OCI-LY1 (cell line): ENCODE results near the gene LZTR1.

Experiments used
- H2AFZ ChIP-seq: fragments of 200-600 bp; sonication (generic), shearing (Covaris generic); 2 replicates; pipeline ENCODE4 v1.6.0; 2014; ENCODE audit warnings: antibody characterized with exemption, mild to moderate bottlenecking, low read length
- H3F3A ChIP-seq: fragments of 200-600 bp; sonication (generic), shearing (Covaris generic); 2 replicates; pipeline ENCODE4 v1.6.0; 2014; ENCODE audit warnings: mild to moderate bottlenecking, antibody characterized with exemption, low read length, moderate library complexity; ENCODE audit not compliant: insufficient read depth
- H3K27ac ChIP-seq: fragments of 200-600 bp; sonication (generic); 2 replicates; pipeline ENCODE4 v1.5.1; 2014; ENCODE audit warnings: low read length, mixed run types, mild to moderate bottlenecking, low read depth; ENCODE audit not compliant: poor library complexity, severe bottlenecking
- H3K27me3 ChIP-seq: fragments of 200-600 bp; sonication (generic); 2 replicates; pipeline ENCODE4 v1.6.0; 2014; ENCODE audit warnings: antibody characterized with exemption, mild to moderate bottlenecking, low read length, moderate library complexity; ENCODE audit not compliant: insufficient read depth
- H3K36me3 ChIP-seq: fragments of 200-600 bp; sonication (generic); 2 replicates; pipeline ENCODE4 v1.6.1; 2014; ENCODE audit warnings: mild to moderate bottlenecking, antibody characterized with exemption, low read length, moderate library complexity, mixed read lengths; ENCODE audit not compliant: insufficient read depth
- H3K4me1 ChIP-seq: fragments of 200-600 bp; sonication (generic); 2 replicates; pipeline ENCODE4 v1.5.1; 2014; ENCODE audit warnings: mild to moderate bottlenecking, low read length, moderate library complexity; ENCODE audit not compliant: insufficient read depth, severe bottlenecking
- H3K4me2 ChIP-seq: fragments of 200-600 bp; sonication (generic), shearing (Covaris generic); 2 replicates; pipeline ENCODE4 v1.6.1; 2014; ENCODE audit warnings: low read length
- H3K4me3 ChIP-seq: fragments of 200-600 bp; sonication (generic); 2 replicates; pipeline ENCODE4 v1.5.1; 2014; ENCODE audit warnings: low read length, low read depth, mild to moderate bottlenecking, mixed read lengths; ENCODE audit not compliant: poor library complexity, severe bottlenecking
- H3K79me2 ChIP-seq: fragments of 200-600 bp; shearing (Covaris generic); 2 replicates; pipeline ENCODE4 v1.6.1; 2016; ENCODE audit warnings: mixed run types, low read length, mixed read lengths; ENCODE audit not compliant: insufficient read depth
- H3K9ac ChIP-seq: fragments of 200-600 bp; sonication (generic), shearing (Covaris generic); 2 replicates; pipeline ENCODE4 v1.6.1; 2014; ENCODE audit warnings: mild to moderate bottlenecking, low read length, mixed read lengths
- H3K9me2 ChIP-seq: fragments of 200-600 bp; sonication (generic), shearing (Covaris generic); 2 replicates; pipeline ENCODE4 v1.6.1; 2014; ENCODE audit warnings: low read depth, mild to moderate bottlenecking, low read length, mixed read lengths
- H3K9me3 ChIP-seq: fragments of 200-600 bp; shearing (Covaris generic); 2 replicates; pipeline ENCODE4 v1.6.1; 2014; ENCODE audit warnings: low read length, mixed read lengths
- H4K20me1 ChIP-seq: fragments of 200-600 bp; sonication (generic), shearing (Covaris generic); 2 replicates; pipeline ENCODE4 v1.6.0; 2016; ENCODE audit warnings: mild to moderate bottlenecking, low read length; ENCODE audit not compliant: insufficient read depth
- EZH2 ChIP-seq: fragments of 200-600 bp; sonication (generic), shearing (Covaris generic); IDR thresholded peaks from 2 replicates; pipeline ENCODE4 v1.8.0; 2017; ENCODE audit warnings: borderline replicate concordance, mixed run types, mild to moderate bottlenecking, antibody characterized with exemption, low read length, moderate library complexity, mixed read lengths
- TF ChIP-seq, protein P1 (sequence below): fragments of 200-600 bp; sonication (generic), shearing (Covaris generic); IDR thresholded peaks from 2 replicates; pipeline ENCODE4 v1.5.1; 2017; ENCODE audit warnings: mild to moderate bottlenecking, antibody characterized with exemption, low read length, moderate library complexity, mixed read lengths

LZTR1 gene

DNA sequence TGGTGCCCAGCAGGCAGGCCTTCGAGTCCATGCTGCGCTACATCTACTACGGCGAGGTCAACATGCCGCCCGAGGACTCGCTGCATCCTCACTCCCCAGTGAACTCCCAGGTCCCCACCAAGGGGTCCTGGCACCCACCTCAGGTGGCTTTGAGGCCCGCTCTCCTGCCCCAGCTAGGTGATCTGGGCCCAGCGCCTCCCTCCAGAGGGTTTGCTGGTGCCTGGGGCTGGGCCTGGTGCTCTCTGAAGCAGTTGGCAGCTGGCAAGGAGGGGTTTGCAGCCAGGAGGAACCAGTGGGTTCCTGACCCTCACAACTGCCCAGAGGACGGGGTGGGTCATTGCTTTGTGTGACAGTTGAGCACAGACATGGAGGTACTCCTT, 13.9 kb downstream of the LZTR1 start:
- Histone ChIP-seq H3K27ac (no peak overlapping the region), H3K9ac (no peak overlapping the region), H3K27me3 (no peaks in the 10 kb centered on the region), H3K79me2 (peaks cover 3% of the 10 kb centered on the region; the same call in 1 of the 2 replicates), H3K36me3 (peaks cover 39% of the 10 kb centered on the region; the same call in 1 of the 2 replicates), H3K9me2 (no peaks in the 10 kb centered on the region), H3F3A (no peaks in the 10 kb centered on the region), H3K4me1 (peaks cover 19% of the 10 kb centered on the region), H4K20me1 (no peaks in the 10 kb centered on the region), H2AFZ (no peak overlapping the region), H3K4me2 (no peak overlapping the region), H3K4me3 (no peak overlapping the region), H3K9me3 (no peaks in the 10 kb centered on the region)
- no peak for TF ChIP-seq EZH2
- TF ChIP-seq, protein P1, sequence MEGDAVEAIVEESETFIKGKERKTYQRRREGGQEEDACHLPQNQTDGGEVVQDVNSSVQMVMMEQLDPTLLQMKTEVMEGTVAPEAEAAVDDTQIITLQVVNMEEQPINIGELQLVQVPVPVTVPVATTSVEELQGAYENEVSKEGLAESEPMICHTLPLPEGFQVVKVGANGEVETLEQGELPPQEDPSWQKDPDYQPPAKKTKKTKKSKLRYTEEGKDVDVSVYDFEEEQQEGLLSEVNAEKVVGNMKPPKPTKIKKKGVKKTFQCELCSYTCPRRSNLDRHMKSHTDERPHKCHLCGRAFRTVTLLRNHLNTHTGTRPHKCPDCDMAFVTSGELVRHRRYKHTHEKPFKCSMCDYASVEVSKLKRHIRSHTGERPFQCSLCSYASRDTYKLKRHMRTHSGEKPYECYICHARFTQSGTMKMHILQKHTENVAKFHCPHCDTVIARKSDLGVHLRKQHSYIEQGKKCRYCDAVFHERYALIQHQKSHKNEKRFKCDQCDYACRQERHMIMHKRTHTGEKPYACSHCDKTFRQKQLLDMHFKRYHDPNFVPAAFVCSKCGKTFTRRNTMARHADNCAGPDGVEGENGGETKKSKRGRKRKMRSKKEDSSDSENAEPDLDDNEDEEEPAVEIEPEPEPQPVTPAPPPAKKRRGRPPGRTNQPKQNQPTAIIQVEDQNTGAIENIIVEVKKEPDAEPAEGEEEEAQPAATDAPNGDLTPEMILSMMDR, result no peak

DNA sequence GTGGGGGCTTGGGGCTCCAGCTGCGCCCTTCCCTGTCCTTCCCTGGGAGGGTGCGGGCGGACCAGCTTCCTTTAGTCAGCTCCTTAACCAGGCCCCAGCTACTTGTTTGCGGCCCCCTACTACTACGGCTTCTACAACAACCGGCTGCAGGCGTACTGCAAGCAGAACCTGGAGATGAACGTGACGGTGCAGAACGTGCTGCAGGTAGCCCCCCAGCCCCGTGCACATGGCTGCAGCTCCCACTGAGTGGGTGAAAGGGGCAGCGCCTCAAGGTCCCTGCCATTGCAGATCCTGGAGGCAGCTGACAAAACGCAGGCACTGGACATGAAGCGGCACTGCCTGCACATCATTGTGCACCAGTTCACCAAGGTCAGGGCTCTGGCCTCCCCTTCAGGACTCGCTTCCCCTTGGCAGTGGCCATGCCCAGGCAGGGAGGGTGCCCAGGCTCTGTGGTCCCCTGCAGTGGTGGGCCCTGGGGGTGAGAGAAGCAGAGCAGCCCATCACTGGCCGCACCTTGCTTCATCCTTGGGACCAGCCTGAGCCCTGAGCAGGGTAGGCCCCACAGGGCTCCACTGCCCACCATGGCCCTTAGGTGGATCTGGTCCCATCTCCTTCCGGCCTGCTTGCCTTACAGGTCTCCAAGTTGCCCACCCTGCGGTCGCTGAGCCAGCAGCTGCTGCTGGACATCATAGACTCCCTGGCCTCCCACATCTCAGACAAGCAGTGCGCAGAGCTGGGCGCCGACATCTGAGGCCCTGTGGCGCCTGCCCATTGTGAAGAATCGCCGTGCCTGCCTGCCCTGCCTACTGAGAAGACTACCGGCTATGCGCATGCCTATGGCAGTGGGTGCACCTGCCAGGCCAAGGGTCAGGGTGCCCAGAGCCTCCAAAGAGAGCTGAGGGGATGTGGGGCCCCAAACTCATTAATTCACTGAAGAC, 14.8 kb downstream of the LZTR1 start:
- Histone ChIP-seq H3K4me2 (no peak overlapping the region), H3K9me3 (no peaks in the 10 kb centered on the region), H3K4me3 (no peak overlapping the region), H3K79me2 (peaks cover 7% of the 10 kb centered on the region; the same call in 1 of the 2 replicates), H4K20me1 (no peaks in the 10 kb centered on the region), H3K27me3 (no peaks in the 10 kb centered on the region), H3K9me2 (no peaks in the 10 kb centered on the region), H3K27ac (no peak overlapping the region), H3F3A (no peaks in the 10 kb centered on the region), H3K9ac (no peak overlapping the region), H2AFZ (no peak overlapping the region), H3K4me1 (peaks cover 23% of the 10 kb centered on the region), H3K36me3 (peaks cover 35% of the 10 kb centered on the region; the same call in 1 of the 2 replicates)
- TF ChIP-seq EZH2, result no peak
- TF ChIP-seq, protein P1, result no peak

DNA sequence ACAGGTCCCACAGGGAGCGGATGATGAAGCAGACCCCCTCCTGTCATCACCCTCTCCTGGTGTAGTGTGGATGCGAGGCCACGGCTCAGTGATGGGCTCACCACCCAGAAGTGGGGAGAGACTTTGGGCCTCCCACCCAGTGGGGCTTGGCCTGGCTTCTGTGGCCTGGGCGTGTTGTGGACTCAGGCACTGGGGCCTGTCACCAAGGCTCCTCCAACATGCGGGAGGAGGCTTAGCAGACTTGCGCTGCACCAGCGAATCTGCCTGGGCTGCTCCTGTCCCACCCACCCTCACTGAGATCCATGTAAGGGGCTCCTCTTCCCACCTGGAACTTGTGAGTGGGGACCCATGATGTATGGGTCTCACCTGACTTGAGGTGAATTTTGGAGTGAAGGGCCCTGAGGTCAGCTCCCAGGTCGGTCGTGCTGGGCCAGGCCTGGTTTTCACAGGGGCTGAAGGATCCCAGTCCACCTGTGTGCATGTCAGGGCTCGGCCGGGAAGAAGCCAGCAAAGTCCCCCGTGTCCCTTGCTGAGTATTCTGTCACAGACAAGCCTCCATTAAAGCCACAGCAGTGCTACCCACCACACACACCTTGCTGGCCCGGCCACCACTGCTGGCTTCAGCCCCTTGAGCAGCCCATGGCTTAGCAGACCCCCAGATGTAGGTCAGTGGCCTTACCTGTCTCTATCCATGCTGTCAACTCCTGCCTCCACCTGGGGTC, 15.6 kb downstream of the LZTR1 start:
- H3K4me1 ChIP-seq, result peaks cover 25% of the 10 kb centered on the region
- H3K4me2 ChIP-seq, result no peak overlapping the region
- H3K9me2 ChIP-seq, result no peaks in the 10 kb centered on the region
- no peak overlapping the region for H2AFZ ChIP-seq
- no peaks in the 10 kb centered on the region for H3K9me3 ChIP-seq
- H3F3A ChIP-seq, result no peaks in the 10 kb centered on the region
- H3K4me3 ChIP-seq, result no peak overlapping the region
- TF ChIP-seq, protein P1, result no peak
- no peak for TF ChIP-seq EZH2
- H3K9ac ChIP-seq, result no peak overlapping the region
- H3K36me3 ChIP-seq, result peaks cover 28% of the 10 kb centered on the region; the same call in 1 of the 2 replicates
- no peaks in the 10 kb centered on the region for H3K27me3 ChIP-seq
- H3K79me2 ChIP-seq, result peaks cover 7% of the 10 kb centered on the region; the same call in 1 of the 2 replicates
- no peaks in the 10 kb centered on the region for H4K20me1 ChIP-seq
- H3K27ac ChIP-seq, result no peak overlapping the region
